GM19238 (cell line): ENCODE results near the gene GRK6.
"Not testable (repeated sequence)": the region's sequence is repeated elsewhere in the genome, so short reads cannot be mapped to it uniquely, and the experiment has no call there.

ENCODE experiments used
- DNase-seq: peaks from one replicate; pipeline ENCODE4 v3.0.0; 2011; ENCODE audit warnings: low spot score; ENCODE audit not compliant: insufficient read length

The GRK6 gene

DNA sequence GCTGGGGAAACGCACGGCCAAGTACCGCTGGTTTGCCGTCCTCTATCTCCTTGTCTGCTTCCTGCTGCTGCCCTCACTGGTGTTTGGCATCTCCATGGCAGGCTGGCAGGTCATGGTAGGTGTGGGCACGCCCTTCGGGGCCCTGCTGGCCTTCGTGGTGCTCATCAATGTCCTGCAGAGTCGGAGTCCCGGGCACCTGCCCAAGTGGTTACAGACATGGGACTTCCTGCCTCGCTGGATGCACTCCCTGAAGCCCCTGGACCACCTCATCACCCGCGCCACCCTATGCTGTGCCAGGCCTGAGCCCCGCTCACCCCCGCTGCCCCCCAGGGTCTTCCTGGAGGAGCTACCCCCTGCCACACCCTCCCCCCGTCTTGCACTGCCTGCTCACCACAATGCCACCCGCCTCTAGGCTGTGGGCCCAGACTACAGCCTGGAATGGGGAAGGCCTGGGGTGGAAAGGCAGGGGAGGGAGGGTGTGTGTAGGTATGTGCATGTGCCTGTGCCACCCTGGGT, 28.5 kb upstream of the GRK6 start:
- no peak for DNase-seq

DNA sequence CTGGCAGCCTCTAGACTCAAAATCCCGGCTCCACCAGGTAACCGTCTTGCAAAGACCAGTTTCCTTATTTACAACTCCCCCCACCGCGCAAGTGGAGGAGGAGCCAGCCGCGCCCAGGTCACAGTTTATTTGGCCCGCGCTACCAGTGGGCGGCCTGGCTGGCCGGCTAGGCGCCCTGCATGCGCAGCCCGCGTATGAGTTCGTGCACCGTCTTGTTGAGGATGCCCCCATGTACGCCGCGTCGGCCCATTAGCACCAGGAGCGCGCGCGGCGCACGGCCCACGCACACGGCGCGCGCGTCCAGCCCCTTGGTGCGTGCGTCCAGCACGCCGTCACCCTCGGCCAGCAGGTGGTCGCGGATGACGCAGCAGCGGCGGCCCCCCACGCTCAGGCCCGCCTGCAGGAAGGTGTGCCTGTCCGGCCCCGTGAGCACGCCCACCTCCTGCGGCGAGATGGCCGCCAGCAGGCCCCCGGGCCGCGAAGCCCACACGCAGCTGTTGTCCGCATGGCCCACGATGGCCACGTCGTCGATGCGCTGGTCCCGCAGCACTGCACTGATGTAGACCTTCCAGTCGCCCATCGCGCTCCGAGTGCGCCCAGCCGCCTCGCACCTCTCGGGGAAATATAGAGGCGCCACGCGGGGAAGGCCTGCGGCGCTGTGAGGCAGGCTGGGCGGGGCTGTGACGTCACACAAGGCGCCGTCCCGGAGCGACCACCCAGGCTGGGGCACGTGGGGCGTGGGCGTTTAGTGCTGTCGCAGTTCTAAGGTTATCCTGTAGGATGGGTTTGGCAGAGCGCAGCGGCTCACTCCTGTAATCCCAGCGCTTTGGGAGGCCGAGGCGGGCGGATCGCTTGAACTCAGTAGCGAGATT, 26.2 kb upstream of the GRK6 start, which contains the start of gene PFN3:
PFN3 (minus strand) TSS at position 665 of the 872 bp plus-strand sequence; CDS start at position 580, 85 bp downstream.
- DNase-seq: no peak

DNA sequence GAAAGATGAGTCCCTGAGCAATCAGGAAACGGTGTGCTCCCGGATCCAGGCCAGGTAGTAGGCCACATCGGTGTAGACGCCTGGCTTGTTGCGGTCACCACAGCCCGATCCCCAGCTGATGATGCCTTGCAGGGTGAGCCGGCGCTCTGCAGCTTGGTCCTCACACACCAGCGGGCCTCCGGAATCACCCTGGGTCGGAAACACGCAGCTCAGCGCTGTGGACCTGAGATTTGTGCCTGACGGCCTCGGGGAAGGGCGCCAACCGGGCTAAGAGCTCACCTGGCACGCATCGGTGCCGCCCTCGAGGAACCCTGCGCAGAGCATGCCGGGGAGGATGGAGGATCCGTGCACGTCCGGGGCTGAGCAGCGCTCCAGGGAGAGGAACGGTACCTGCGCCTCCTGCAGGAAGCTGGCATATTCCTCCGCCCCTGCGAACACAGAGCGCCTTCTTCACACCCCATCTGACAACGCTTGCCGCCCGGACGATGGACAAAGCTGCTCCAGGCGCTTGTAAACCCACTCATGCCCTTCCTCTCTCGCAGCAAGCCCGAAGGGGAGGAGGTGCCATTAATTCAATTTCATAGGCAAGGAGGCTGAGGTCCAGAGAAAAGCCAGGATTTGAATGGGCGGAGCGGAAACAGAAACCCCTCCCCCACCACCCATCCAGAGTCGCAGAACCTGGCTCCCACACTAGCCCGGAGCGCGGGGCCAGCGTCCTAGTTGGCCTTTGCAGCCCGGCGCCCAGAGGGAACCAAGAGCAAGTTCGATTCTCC, 24.0 kb upstream of the GRK6 start:
- peak; percentile 64 for DNase-seq

DNA sequence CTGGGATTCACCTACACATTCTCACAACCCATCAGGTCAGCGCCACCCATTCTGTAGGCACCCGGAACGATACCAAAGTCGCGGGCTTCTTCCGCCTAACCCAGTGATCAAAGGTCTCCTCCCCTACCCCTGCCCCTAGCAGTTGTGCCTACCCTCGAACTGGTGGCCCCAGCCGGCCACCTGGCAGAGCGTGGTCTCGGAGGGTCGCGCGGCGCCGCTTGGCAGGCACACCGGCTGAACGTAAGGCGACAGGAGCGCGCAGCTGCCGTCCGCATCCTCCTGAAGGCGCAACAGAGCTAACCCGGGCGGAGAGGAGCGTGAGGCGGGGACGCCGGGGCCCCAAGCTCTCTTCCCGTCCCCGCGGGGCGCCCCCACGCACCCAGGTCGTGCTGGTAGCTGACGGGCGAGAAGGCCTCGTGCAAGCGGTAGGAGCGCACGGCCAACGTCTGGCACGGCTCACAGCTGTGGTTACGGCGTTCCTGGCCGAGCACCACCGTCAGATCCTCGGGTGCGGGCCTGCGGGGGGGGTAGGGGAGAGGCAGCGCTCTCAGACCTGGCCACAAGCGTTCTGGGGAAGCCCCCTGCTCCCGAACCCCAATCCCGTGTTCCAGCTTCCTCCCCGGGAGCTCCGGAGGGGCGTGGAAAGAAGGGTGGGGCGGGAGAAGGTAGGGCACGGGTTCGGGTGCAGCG, 23.2 kb upstream of the GRK6 start:
- DNase-seq: peak; percentile 52

DNA sequence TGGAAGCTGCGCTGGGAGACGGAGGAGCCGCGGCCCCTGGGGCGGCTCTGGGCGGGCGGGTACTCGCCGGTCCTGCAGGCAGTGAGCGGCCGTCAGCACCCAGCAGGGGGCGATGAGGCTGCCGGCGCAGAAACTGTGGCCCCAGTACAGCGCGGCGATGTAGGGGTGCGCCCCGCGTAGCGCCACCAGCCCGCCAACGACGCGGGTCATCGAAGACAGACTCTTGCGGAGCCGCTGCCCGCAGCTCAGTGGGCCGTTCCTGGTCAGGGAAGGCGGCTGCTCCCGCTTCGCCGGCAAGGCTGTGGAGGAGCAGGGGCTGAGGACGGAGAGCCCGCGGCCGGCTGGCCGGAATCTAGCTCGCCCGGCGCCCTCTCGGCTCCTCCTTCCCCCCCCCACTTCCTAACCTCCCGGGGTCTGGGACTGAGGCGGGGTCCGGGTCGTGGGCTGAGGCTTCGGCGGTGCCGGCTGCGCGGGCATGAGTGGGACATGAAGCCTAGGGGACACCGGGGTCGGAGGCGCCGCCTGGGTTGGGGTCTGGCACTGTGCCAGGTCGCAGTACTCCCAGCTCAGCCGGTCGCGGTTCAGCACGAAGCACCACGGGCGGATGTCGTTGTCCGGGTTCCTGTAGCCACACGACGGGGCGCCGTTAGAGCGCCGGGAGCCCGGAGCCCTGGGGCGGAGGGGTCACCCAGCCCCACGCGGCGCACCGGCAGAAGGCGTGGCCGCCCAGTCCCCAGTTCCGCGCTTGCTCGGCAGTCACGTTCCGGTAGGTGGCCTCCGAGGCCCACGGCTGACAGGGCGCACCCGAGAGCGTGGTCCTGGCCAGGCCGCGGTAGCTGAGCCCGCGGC, 22.5 kb upstream of the GRK6 start:
- DNase-seq: peak; percentile 93

DNA sequence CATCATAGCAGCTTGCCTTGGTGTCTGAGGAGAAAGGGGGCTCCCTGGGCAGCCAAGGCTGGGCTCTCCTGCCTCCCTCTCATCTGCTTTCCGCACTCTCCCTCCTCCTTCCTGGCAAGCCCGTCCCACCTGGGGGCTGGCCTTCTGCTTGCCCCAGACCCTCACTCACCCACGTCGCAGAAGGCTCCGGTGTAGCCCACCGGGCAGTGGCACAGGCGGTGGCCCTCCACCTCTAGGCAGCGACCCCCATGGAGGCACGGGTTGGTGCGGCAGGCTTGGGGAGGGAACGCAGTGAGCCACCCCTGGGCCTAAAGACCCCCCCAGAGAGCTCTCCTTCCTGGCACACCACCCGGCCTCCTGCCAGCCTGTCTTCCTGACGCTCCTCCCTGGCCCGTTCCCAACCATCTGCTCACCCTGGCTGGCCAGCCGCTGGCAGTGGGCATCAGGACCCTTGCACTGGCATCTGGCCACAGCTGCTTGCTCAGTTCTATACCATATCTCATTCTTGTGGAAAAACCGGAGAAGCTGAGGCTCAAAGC, 21.8 kb upstream of the GRK6 start:
- DNase-seq: no peak

DNA sequence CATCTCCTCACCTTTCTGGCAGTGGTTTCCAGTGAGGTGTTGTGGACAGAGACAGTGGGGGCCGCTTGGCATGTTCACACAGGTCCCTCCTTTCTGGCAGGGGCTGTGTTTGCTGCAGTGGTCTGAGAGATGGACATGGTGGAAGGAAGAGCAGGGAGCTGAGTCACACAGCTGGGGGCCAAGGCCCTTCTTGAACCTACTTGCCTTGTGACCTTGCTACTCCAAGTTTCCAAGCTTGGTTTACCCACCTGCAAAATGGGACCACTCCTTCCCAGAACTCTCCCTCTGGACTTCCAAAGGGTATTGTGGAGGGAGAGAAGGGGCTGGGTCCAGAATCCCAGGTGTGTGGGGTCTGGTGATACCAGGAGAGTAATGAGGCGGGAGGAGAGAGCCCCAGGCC, 21.2 kb upstream of the GRK6 start:
- no peak for DNase-seq

DNA sequence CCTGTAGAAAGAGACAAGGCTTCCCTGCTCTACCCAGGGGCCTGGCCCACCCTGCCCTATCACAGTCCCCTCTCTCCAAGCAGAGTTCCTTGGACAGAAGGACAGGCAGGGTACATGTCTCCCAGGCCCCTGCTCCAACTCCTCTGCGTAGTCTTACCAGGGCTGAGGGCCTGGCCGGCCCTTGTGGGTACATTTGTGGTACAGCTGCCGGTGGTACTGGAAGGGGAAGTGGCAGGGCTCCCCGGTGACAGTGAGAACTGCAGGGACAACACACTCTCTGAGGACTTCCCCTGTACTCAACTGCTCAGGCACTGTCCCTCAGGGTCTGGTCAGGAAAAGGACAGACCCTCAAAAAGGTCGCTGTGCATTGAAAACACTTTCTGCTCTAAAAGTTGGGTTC, 20.7 kb upstream of the GRK6 start:
- DNase-seq: no peak

DNA sequence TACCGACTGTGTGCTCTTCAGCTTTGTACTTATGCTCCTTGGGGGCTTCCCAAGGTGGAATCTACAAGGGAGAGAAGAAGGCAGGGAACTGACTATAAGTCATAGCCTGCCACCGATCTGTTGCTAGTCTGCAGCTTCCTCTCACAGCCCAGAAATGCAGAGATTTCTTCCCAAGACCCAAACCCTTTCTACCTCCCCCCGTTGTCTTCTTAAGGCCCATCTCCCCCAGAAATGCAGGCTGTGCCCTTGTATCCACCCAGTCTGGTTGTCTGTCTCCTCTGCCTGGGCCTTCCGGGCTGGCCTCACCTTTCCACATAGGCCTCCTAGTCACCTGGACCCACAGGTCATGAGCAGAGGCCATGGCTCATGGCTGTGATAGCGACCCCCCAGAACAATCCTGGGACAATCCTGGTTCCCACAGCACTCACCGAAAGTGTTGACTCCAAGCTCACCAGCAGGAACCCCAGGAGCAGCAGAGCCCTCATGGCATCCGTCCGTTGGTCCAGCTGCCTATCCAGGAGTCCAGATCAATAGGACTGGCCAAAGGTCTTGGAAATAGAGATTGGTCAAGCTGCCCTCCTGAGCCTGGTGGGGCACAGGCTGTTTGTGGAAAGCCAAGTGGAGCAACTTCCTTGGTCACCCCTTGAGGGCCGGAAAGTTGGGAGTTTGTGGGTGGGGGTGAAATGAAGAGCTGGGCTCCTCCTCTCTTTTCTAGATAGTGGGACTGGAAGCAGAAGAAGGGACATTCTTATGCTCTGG, 17.3 kb upstream of the GRK6 start, which contains the start of gene F12:
F12 (minus strand) TSS at position 522 of the 759 bp plus-strand sequence; CDS start at position 485, 37 bp downstream.
- no peak for DNase-seq

DNA sequence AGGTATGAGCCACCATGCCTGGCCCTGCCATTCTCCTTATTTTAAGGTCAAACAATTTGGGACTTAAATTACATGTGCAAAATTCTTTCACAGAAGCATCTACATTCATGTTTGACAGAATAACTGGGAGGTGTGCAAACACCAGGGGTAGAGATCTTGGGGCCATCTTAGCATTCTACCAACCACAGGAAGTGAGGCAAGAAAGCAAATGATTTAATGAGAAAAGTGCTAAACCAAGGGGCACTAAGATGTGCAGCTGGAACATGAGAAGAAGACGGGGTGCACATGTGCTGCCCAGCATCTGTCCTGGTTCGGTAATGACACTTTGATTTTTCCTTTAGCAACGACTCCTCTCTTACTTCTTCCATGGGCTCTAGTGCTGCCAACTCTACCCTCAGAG, 15.9 kb upstream of the GRK6 start:
- DNase-seq: no peak

DNA sequence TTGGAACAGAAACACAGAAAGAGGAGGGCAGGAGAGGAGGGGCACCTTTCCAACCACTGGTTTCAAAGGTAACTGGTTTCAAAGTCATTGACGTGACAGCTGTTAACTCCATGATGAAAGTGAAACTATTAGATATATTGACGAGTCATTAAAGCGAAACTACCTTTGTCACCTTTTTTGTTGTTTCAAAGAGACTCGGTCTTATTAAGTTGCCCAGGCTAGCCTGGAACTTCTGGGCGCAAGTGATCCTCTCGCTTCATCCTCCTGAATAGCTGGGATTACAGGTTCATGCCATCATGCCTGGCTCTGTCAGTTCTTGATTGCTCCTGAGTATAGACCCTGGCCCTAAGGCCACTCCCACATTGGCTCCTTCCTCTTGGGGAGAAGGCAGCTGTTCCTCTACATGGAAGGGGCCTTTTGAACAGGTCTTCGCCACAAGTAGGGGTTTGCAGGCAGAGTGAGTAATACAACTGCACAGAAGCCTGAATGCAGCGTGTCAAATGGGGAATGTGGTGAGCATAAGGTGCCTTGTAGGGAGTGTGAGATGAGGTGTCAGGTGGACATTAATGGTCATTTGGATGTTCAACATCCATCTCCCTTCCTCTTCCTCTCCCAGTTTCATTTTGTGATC, 13.8 kb upstream of the GRK6 start:
- DNase-seq: no peak

DNA sequence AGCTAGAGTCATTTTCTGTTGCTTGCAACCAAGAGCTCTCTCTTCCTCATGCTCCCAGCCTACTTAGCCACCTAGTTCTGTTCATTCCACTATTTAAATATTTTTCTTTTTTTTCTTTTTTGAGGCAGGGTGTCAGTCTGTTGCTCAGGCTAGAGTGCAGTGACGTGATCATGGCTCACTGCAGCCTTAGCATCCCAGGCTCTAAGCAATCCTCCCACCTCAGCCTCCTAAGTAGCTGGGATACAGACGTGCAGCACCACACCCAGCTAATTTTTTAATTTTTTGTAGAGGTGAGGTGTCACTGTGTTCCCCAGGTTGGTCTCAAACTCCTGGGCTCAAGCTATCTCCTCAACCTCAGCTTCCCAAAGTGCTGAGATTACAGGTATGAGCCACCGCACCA, 12.0 kb upstream of the GRK6 start:
- no peak for DNase-seq

DNA sequence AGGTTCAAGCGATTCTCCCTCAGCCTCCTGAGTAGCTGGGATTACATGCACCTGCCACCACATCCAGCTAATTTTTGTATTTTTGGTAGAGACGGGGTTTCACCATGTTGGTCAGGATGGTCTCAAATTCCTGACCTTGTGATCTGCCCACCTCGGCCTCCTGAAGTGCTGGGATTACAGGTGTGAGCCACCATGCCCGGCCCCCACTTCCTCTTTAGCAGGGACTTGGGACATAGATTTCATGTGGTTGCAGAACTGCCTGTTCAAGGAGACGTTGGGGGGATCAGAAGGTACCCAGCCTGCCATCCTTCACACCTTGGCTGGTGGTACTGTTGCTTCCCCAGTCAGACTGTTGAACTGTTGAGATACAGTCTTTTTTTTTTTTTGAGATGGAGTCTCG, 9.4 kb upstream of the GRK6 start:
- not testable (repeated sequence) for DNase-seq

DNA sequence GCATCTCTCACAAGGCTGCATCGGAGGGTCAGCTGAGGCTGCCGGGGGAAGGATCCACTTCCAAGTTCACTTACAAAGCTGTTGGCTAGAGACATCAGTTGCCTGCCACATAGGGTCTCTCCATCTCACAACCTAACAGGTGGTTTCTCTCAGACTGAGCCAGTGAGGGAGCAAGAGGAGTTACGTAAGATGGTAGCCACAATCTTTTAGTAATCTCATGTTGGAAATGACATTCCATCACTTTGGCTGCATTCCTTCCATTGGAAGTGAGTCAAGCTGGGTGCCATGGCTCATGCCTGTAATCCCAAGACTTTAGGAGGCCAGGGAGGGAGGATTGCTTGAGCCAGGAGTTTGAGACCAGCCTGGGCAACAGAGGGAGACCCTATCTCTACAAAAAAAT, 7.4 kb upstream of the GRK6 start:
- DNase-seq: no peak

DNA sequence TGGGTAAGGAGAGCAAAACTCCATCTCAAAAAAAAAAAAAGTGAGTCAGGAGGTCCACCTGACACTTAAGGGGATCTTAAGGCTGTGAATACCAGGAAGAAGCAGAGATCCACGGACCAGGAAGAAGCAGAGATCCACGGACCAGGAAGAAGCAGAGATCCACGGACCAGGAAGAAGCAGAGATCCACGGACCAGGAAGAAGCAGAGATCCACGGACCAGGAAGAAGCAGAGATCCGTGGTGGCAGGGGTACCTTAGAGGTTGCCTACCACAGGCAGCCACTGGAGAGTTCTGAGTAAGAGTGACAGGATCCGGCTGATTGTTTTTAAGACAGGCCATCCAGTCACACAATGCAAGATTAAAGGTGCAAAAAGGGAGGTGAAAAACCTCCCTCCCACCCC, 6.0 kb upstream of the GRK6 start:
- not testable (repeated sequence) for DNase-seq

DNA sequence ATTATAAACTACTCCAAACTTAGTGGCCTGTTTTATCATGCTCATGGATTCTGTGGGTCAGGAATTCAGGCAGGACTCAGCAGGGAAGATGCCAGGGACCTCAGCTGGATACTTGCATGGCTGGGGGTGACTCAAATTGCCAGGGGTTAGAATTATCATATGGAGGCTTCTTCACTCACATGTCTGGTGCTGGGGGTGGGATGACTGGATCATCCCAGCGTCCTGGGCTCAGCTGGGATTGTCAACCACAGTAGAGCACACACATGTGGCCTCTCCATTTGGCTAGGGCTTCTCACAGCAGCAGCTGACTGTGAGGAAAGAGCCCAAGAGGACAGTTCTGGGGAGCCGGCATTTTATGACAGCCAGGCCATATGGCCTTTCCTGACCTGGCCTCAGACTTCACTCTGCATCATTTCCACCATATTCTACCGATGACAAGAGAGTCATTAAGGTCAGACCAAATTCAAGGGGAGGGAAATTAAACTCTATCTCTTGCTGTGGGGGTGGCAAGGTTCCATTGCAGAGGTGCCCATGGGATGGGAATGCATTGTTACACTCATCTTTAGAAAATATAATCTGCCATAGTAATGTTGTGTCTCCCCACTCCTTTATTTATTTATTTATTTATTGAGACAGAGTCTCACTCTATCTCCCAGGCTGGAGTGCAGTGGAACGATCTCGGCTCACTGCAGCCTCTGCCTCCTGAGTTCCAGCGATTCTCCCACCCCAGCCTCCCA, 5.2 kb upstream of the GRK6 start:
- no peak for DNase-seq

DNA sequence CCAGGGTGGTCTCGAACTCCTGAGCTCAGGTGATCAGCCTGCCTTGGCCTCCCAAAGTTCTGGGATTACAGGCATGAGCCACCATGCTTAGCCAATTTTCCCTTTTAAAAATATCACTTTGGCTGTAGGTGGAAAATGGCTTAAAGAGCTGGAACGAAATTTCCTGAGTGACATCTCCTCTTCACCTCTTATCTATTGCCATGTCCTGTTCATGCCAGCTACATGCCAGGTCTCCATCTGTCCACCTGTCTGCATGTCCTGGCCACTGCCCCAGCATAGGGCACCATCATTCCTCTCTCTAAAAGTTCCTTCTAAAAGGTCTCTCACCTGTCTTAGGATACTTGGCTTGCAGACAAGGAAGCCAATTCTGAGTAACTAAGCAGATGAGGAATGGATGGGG, 2.8 kb upstream of the GRK6 start:
- no peak for DNase-seq

DNA sequence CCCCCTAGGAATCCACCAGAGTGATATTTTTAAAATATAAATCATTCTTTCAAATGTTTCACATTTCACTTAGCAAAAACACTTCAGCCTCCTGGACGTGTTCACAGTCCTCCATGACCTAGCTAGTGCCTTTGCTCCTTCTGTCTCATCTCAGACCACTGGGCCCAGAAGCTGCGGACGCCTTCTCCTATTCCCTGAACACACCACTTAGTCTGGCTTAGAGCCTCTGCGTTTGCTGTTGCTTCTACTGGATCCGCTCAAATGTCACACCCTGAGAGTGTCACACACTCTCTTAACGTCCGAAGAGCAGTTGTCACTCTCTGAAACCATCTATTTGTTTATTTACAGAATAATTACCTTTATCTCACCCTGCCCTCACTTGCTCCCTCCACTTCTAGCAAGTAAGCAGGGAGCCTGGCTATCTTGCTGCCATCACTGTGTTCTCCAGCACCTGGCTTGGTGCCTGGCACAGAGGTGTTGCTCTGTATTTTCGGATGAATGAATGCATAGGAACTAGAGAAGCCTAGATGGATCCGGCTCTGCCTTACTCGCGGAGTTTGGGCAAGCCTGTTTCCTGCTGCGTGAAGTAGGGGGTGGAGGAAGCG, 1.2 kb upstream of the GRK6 start:
- DNase-seq: no peak
